T-cell (primary cell): ENCODE measurements around the gene ADAM33. TPM values are rescaled to one million over a fixed set of nuclear protein-coding genes. Genes with fewer than 3 reads are reported as not detected.
A peak's percentile ranks its signal among the peaks of the same experiment; 100 is the strongest.

ENCODE experiments used
- ATAC-seq, 4 experiments: fragments of 200-7000 bp in 3 of 4; fragments of 150-1000 bp in 1 of 4; cut with Tn5 transposase; replicated peaks in 1 of 4; 1 replicate in 3 of 4; 2 replicates in 1 of 4; pipeline ENCODE4 v1.10.0; 2021; ENCODE audit warnings: moderate library complexity in 3 of 4, mild to moderate bottlenecking in 2 of 4, moderate number of reproducible peaks in 1 of 4
- CTCF ChIA-PET, 2 donors: fragments of 300-600 bp; sonication (Branson Sonifier 250); formaldehyde crosslinking; loops; one replicate each; lab custom pipeline; 2022; ENCODE audit warnings: antibody characterized with exemption in 2 of 2; lab: Charles Lee
- POLR2A ChIA-PET, 2 donors: fragments of 300-600 bp; sonication (Branson Sonifier 250); formaldehyde crosslinking; loops; one replicate each; lab custom pipeline; 2022; ENCODE audit warnings: antibody characterized with exemption in 2 of 2; lab: Charles Lee
- DNase-seq, 35 experiments: peaks; one replicate each; pipeline versions ENCODE4 v3.0.0 to v3.0.0-alpha.2; 2013 to 2023
- H3K27ac ChIP-seq: one replicate; pipeline ENCODE4 v1.5.1; 2013; ENCODE audit warnings: low read length
- H3K27me3 ChIP-seq, 2 experiments: replicated peaks in 1 of 2; 1 replicate in 1 of 2; 2 replicates in 1 of 2; pipeline versions ENCODE4 v1.6.1 to v1.7.0; 2013; ENCODE audit warnings: low read length in 1 of 2, mixed read lengths in 1 of 2; ENCODE audit not compliant: control insufficient read depth in 2 of 2, insufficient read depth in 2 of 2; ENCODE audit errors: extremely low read depth in 1 of 2
- H3K36me3 ChIP-seq, 2 donors: 1 replicate in 1 of 2; 2 replicates in 1 of 2; pipeline versions ENCODE4 v1.6.1 to v1.7.0; 2013; ENCODE audit warnings: low read length in 1 of 2; ENCODE audit not compliant: control insufficient read depth in 2 of 2, insufficient read depth in 1 of 2; ENCODE audit errors: extremely low read depth in 1 of 2
- H3K4me1 ChIP-seq, 2 experiments: 1 replicate in 1 of 2; 2 replicates in 1 of 2; pipeline versions ENCODE4 v1.6.1 to v1.7.0; 2013; ENCODE audit warnings: low read length in 2 of 2, mixed read lengths in 1 of 2; ENCODE audit not compliant: insufficient read depth in 2 of 2, control insufficient read depth in 1 of 2; ENCODE audit errors: extremely low read depth in 1 of 2
- H3K4me3 ChIP-seq, 2 donors: 1 replicate in 1 of 2; 2 replicates in 1 of 2; pipeline versions ENCODE4 v1.5.1 to v1.7.0; 2013; ENCODE audit warnings: mild to moderate bottlenecking in 2 of 2, low read length in 1 of 2, moderate library complexity in 1 of 2; ENCODE audit not compliant: control insufficient read depth in 1 of 2; ENCODE audit errors: extremely low read depth in 1 of 2
- H3K9me3 ChIP-seq: 2 replicates; pipeline ENCODE4 v1.7.0; 2013
- H3K27ac Mint-ChIP-seq, 2 donors: one replicate each; pipeline ENCODE4 v1.8.0; 2020 to 2021; ENCODE audit warnings: mild to moderate bottlenecking in 2 of 2, mixed read lengths in 2 of 2
- H3K27me3 Mint-ChIP-seq, 2 donors: one replicate each; pipeline ENCODE4 v1.8.0; 2021 to 2022; ENCODE audit warnings: mixed read lengths in 2 of 2
- H3K36me3 Mint-ChIP-seq: one replicate; pipeline ENCODE4 v1.8.0; 2021; ENCODE audit warnings: mixed read lengths
- H3K4me1 Mint-ChIP-seq, 3 donors: one replicate each; pipeline ENCODE4 v1.8.0; 2020 to 2022; ENCODE audit warnings: mixed read lengths in 3 of 3, mild to moderate bottlenecking in 1 of 3
- H3K4me3 Mint-ChIP-seq, 3 donors: one replicate each; pipeline ENCODE4 v1.8.0; 2020 to 2022; ENCODE audit warnings: mild to moderate bottlenecking in 3 of 3, mixed read lengths in 3 of 3, moderate library complexity in 3 of 3
- H3K9me3 Mint-ChIP-seq, 3 donors: one replicate each; pipeline ENCODE4 v1.8.0; 2020 to 2022; ENCODE audit warnings: mixed read lengths in 3 of 3
- WGBS: methylation state at CpG from one replicate; pipeline ENCODE4 v1.1.5; 2013; ENCODE audit warnings: missing lambda C conversion rate; ENCODE audit not compliant: insufficient coverage; 5-methylcytosine and 5-hydroxymethylcytosine counted together
- total RNA-seq, 35 experiments: library from RNA in 6 of 35; stranded (reverse) in 6 of 35; fragments of 120-200 nt in 1 of 35; gene quantifications; one replicate each; pipeline versions ENCODE4 v1.2.1 to v1.2.4 and lab custom pipeline; 2013 to 2026

ADAM33 gene
- total RNA-seq, 5 donors from 2014 or later (not counting 1 experiment from before 2014, with no cell fraction given): not detected

GRCh38 chr20:3659492-3660261 is 22.1 kb downstream of the ADAM33 start:
- DNase-seq (no peak), ATAC-seq (no peak)
- no peaks in the 10 kb centered on the region for H3K9me3 Mint-ChIP-seq
- Histone ChIP-seq H3K4me1 (peaks cover 0 to 7% of the 10 kb centered on the region in 2 experiments), H3K4me3 (no peak overlapping the region), H3K36me3 (no peaks in the 10 kb centered on the region), H3K27ac (no peak overlapping the region), H3K27me3 (peaks cover 5 to 64% of the 10 kb centered on the region in 2 experiments), H3K9me3 (no peaks in the 10 kb centered on the region)
- peak overlapping the region in 1 of 3 donors; percentile 40 for H3K4me3 Mint-ChIP-seq
- ChIA-PET POLR2A (no interaction called here), CTCF (interaction anchor here in 1 of 2 donors (0.5 kb wide), 1 partner anchor 209 kb away, joined by 5 read pairs; no protein-coding TSS in a partner anchor)
- no peaks in the 10 kb centered on the region for H3K36me3 Mint-ChIP-seq
- no peak overlapping the region for H3K27ac Mint-ChIP-seq
- WGBS: 84% methylated on average over 10 of the region's 12 CpGs
- peaks cover 0 to 14% (median 7%) of the 10 kb centered on the region in 3 donors for H3K4me1 Mint-ChIP-seq
- peaks cover 27 to 46% of the 10 kb centered on the region in 2 donors for H3K27me3 Mint-ChIP-seq

GRCh38 chr20:3658716-3659491 is 22.9 kb downstream of the ADAM33 start:
- H3K4me3 Mint-ChIP-seq: no peak overlapping the region
- peaks cover 25 to 46% of the 10 kb centered on the region in 2 donors for H3K27me3 Mint-ChIP-seq
- no peak for ATAC-seq

GRCh38 chr20:3658019-3658715 is 23.6 kb downstream of the ADAM33 start:
- no peak overlapping the region for H3K4me3 Mint-ChIP-seq
- Histone ChIP-seq H3K4me3 (no peak overlapping the region), H3K27me3 (peaks cover 2 to 58% of the 10 kb centered on the region in 2 experiments), H3K4me1 (peaks cover 0 to 9% of the 10 kb centered on the region in 2 experiments), H3K9me3 (no peaks in the 10 kb centered on the region), H3K36me3 (no peaks in the 10 kb centered on the region), H3K27ac (no peak overlapping the region)
- ATAC-seq (no peak), DNase-seq (peak in 1 of 35 experiments; percentile 0)
- no peak overlapping the region for H3K27ac Mint-ChIP-seq
- H3K4me1 Mint-ChIP-seq: peaks cover 0 to 16% (median 11%) of the 10 kb centered on the region in 3 donors
- ChIA-PET CTCF (no interaction called here), POLR2A (no interaction called here)
- H3K9me3 Mint-ChIP-seq: peaks cover 0 to 8% (median 5%) of the 10 kb centered on the region in 3 donors
- H3K36me3 Mint-ChIP-seq: no peaks in the 10 kb centered on the region
- WGBS: 91% methylated on average over 7 of the region's 7 CpGs
- peaks cover 24 to 44% of the 10 kb centered on the region in 2 donors for H3K27me3 Mint-ChIP-seq

More at GRCh38 chr20:3658716-3659491, 22.9 kb downstream of the ADAM33 start:
- H3K9me3 ChIP-seq: no peaks in the 10 kb centered on the region
- no peak overlapping the region for H3K27ac ChIP-seq
- Mint-ChIP-seq H3K9me3 (peaks cover 0 to under 1% (median 0%) of the 10 kb centered on the region in 3 donors), H3K27ac (no peak overlapping the region), H3K36me3 (no peaks in the 10 kb centered on the region), H3K4me1 (peaks cover 0 to 13% (median 7%) of the 10 kb centered on the region in 3 donors)
- H3K4me3 ChIP-seq: no peak overlapping the region
- H3K27me3 ChIP-seq: peaks cover 5 to 64% of the 10 kb centered on the region in 2 experiments
- peaks cover 0 to 7% of the 10 kb centered on the region in 2 experiments for H3K4me1 ChIP-seq
- WGBS: 33% methylated on average over 4 of the region's 8 CpGs
- no peaks in the 10 kb centered on the region for H3K36me3 ChIP-seq
- ChIA-PET CTCF (no interaction called here), POLR2A (no interaction called here)
- DNase-seq: peak in 1 of 35 experiments; percentile 7

- H3K36me3 ChIP-seq: no peaks in the 10 kb centered on the region
- Mint-ChIP-seq H3K27me3 (peaks cover 11 to 26% of the 10 kb centered on the region in 2 donors), H3K36me3 (peaks cover 7% of the 10 kb centered on the region), H3K27ac (no peak overlapping the region), H3K4me3 (no peak overlapping the region), H3K4me1 (peaks cover 0 to 17% (median 12%) of the 10 kb centered on the region in 3 donors), H3K9me3 (peaks cover 5 to 14% (median 5%) of the 10 kb centered on the region in 3 donors)
- no peak overlapping the region for H3K27ac ChIP-seq
- 96% methylated on average over 2 of the region's 4 CpGs for WGBS
- ChIA-PET POLR2A (no interaction called here), CTCF (interaction anchor here in 1 of 2 donors (0.6 kb wide), 1 partner anchor 54 kb away, joined by 7 read pairs; no protein-coding TSS in a partner anchor)
- DNase-seq (no peak), ATAC-seq (no peak)
- peaks cover 0 to 9% of the 10 kb centered on the region in 2 experiments for H3K4me1 ChIP-seq
- peaks cover under 1 to 32% of the 10 kb centered on the region in 2 experiments for H3K27me3 ChIP-seq
- no peaks in the 10 kb centered on the region for H3K9me3 ChIP-seq
- H3K4me3 ChIP-seq: no peak overlapping the region
Measured at GRCh38 chr20:3655131-3655405, 26.7 kb downstream of the ADAM33 start.

GRCh38 chr20:3654326-3655130 is 27.3 kb downstream of the ADAM33 start:
- no peak for ATAC-seq
- ChIA-PET POLR2A (no interaction called here), CTCF (no interaction called here)
- DNase-seq: no peak
- no peak overlapping the region for H3K27ac ChIP-seq
- H3K27me3 ChIP-seq: peaks cover 0 to 26% of the 10 kb centered on the region in 2 experiments
- no peak overlapping the region for H3K4me3 ChIP-seq
- no peaks in the 10 kb centered on the region for H3K36me3 ChIP-seq
- WGBS: 90% methylated on average over 13 of the region's 17 CpGs
- H3K27ac Mint-ChIP-seq: no peak overlapping the region
- peaks cover 11% of the 10 kb centered on the region for H3K36me3 Mint-ChIP-seq
- H3K9me3 ChIP-seq: no peaks in the 10 kb centered on the region
- H3K4me1 ChIP-seq: peaks cover 0 to 9% of the 10 kb centered on the region in 2 experiments
- peaks cover 5 to 14% (median 5%) of the 10 kb centered on the region in 3 donors for H3K9me3 Mint-ChIP-seq
- peaks cover 9 to 22% of the 10 kb centered on the region in 2 donors for H3K27me3 Mint-ChIP-seq
- H3K4me3 Mint-ChIP-seq: no peak overlapping the region
- H3K4me1 Mint-ChIP-seq: peaks cover 0 to 17% (median 9%) of the 10 kb centered on the region in 3 donors
